ENCODE measurements around the gene LCN10.
"Not testable (repeated sequence)": the region's sequence is repeated elsewhere in the genome, so short reads cannot be mapped to it uniquely, and the experiment has no call there.

LCN10 gene

GRCh38 chr9:136718345-136719194, 24.2 kb downstream of the LCN10 start:
- DNase-seq, result no peak

- no peak for DNase-seq
Observed at GRCh38 chr9:136717399-136717798, 25.3 kb downstream of the LCN10 start.

GRCh38 chr9:136714893-136715274, 27.9 kb downstream of the LCN10 start:
- DNase-seq, result no peak

- no peak for DNase-seq
Observed at GRCh38 chr9:136714096-136714892, 28.4 kb downstream of the LCN10 start.

GRCh38 chr9:136713550-136713949, 29.2 kb downstream of the LCN10 start:
- no peak for DNase-seq

- DNase-seq, result no peak
Observed at GRCh38 chr9:136712690-136713544, 29.8 kb downstream of the LCN10 start.

- DNase-seq, result no peak
Observed at GRCh38 chr9:136711751-136712689, 30.7 kb downstream of the LCN10 start, which contains the start of gene DIPK1B. DIPK1B (plus strand) TSS chr9:136712572; CDS start chr9:136712666, 94 bp downstream.

GRCh38 chr9:136711219-136711648, 31.5 kb downstream of the LCN10 start:
- not testable (repeated sequence) for DNase-seq

- no peak for DNase-seq
Observed at GRCh38 chr9:136710543-136710942, 32.2 kb downstream of the LCN10 start.

GRCh38 chr9:136709454-136710109, 33.2 kb downstream of the LCN10 start:
- no peak for DNase-seq

GRCh38 chr9:136707849-136708517, 34.8 kb downstream of the LCN10 start:
- DNase-seq, result no peak

GRCh38 chr9:136707011-136707410, 35.7 kb downstream of the LCN10 start:
- no peak for DNase-seq

- peak in 1 of 2 donors; percentile 39 for DNase-seq
Observed at GRCh38 chr9:136705564-136705963, 37.2 kb downstream of the LCN10 start.

- not testable (repeated sequence) for DNase-seq
Observed at GRCh38 chr9:136704741-136705140, 38.0 kb downstream of the LCN10 start.

- DNase-seq, result peak in 1 of 2 donors; percentile 37
Observed at GRCh38 chr9:136703276-136703860, 39.4 kb downstream of the LCN10 start.

GRCh38 chr9:136701668-136702053, 41.1 kb downstream of the LCN10 start:
- no peak for DNase-seq

GRCh38 chr9:136700959-136701667, 41.6 kb downstream of the LCN10 start:
- DNase-seq, result peak; percentile 51 to 74

- no peak for DNase-seq
Observed at GRCh38 chr9:136700304-136700703, 42.4 kb downstream of the LCN10 start.

- no peak for DNase-seq
Observed at GRCh38 chr9:136698635-136699246, 44.0 kb downstream of the LCN10 start.

All from CD4-positive, alpha-beta T cell treated with Interleukin-1 beta for 1 hour (primary cell).